ENCODE results near the gene KIAA0825. TPM values are rescaled to one million over a fixed set of nuclear protein-coding genes. Genes with fewer than 3 reads are reported as not detected.

KIAA0825 gene
- 1.8 and 1.9 TPM in 2 replicates for total RNA-seq (2014; rRNA removed; shearing (Covaris generic))

- Histone ChIP-seq H3K4me3 (peak within 1 kb of the TSS; percentile 77), H3K4me1 (replicated peaks) (peaks cover 5% of the 10 kb centered on the region), H3K9me3 (replicated peaks) (no peaks in the 10 kb centered on the region), H3K27ac (peak within 1 kb of the TSS; percentile 40), H3K36me3 (peaks cover 3% of the 10 kb centered on the region; the same call in 1 of the 2 replicates), H3K27me3 (replicated peaks) (no peaks in the 10 kb centered on the region)
- peak; percentile 79 to 84 for DNase-seq (ENCODE audit: low read depth in 1 of 2, low spot score in 2 of 2)
Observed at GRCh38 chr5:94618493-94619328, at the start of gene KIAA0825, which contains the start of gene SLF1. TSS of gene KIAA0825 (minus strand) at chr5:94618604. CDS start at chr5:94537126, 81,478 bp downstream. TSS of gene SLF1 (plus strand) at chr5:94618669. CDS start at chr5:94628811, 10,142 bp downstream.

- no peaks in the 10 kb centered on the region for H3K9me3 ChIP-seq (replicated peaks)
- no peak for DNase-seq (ENCODE audit: low read depth in 1 of 2, low spot score in 2 of 2)
- H3K4me3 ChIP-seq = no peak overlapping the region
- no peak overlapping the region for H3K27ac ChIP-seq
- H3K27me3 ChIP-seq (replicated peaks) = no peaks in the 10 kb centered on the region
- no peaks in the 10 kb centered on the region for H3K4me1 ChIP-seq (replicated peaks)
- peaks cover 4% of the 10 kb centered on the region for H3K36me3 ChIP-seq
Observed at GRCh38 chr5:94667937-94668336, 49.5 kb upstream of the KIAA0825 start.

GRCh38 chr5:94661086-94661485, 42.7 kb upstream of the KIAA0825 start:
- Histone ChIP-seq H3K27me3 (replicated peaks) (no peaks in the 10 kb centered on the region), H3K4me1 (replicated peaks) (no peaks in the 10 kb centered on the region), H3K4me3 (no peak overlapping the region), H3K27ac (no peak overlapping the region), H3K9me3 (replicated peaks) (0 out of 2 replicates have a peak, but pooled peaks cover 2% of the 10 kb centered on the region), H3K36me3 (peaks cover 17% of the 10 kb centered on the region)
- no peak for DNase-seq (ENCODE audit: low read depth in 1 of 2, low spot score in 2 of 2)

GRCh38 chr5:94660506-94660905, 42.1 kb upstream of the KIAA0825 start:
- no peak overlapping the region for H3K4me3 ChIP-seq

GRCh38 chr5:94658272-94658671, 39.9 kb upstream of the KIAA0825 start:
- peaks cover 23% of the 10 kb centered on the region for H3K36me3 ChIP-seq
- no peaks in the 10 kb centered on the region for H3K27me3 ChIP-seq (replicated peaks)
- H3K27ac ChIP-seq = no peak overlapping the region
- no peaks in the 10 kb centered on the region for H3K4me1 ChIP-seq (replicated peaks)
- 0 out of 2 replicates have a peak, but pooled peaks cover 5% of the 10 kb centered on the region for H3K9me3 ChIP-seq (replicated peaks)
- no peak overlapping the region for H3K4me3 ChIP-seq
- DNase-seq (ENCODE audit: low read depth in 1 of 2, low spot score in 2 of 2) = no peak

More at GRCh38 chr5:94660506-94660905, 42.1 kb upstream of the KIAA0825 start:
- peaks cover 20% of the 10 kb centered on the region for H3K36me3 ChIP-seq
- H3K4me1 ChIP-seq (replicated peaks) = no peaks in the 10 kb centered on the region
- no peak for DNase-seq (ENCODE audit: low read depth in 1 of 2, low spot score in 2 of 2)
- H3K27ac ChIP-seq = no peak overlapping the region
- H3K27me3 ChIP-seq (replicated peaks) = no peaks in the 10 kb centered on the region
- H3K9me3 ChIP-seq (replicated peaks) = 0 out of 2 replicates have a peak, but pooled peaks cover 5% of the 10 kb centered on the region

- Histone ChIP-seq H3K27ac (no peak overlapping the region), H3K9me3 (replicated peaks) (no peaks in the 10 kb centered on the region), H3K27me3 (replicated peaks) (no peaks in the 10 kb centered on the region), H3K4me1 (replicated peaks) (no peaks in the 10 kb centered on the region), H3K4me3 (no peak overlapping the region), H3K36me3 (peaks cover under 1% of the 10 kb centered on the region)
- no peak for DNase-seq (ENCODE audit: low read depth in 1 of 2, low spot score in 2 of 2)
Observed at GRCh38 chr5:94649874-94650273, 31.5 kb upstream of the KIAA0825 start.

- H3K36me3 ChIP-seq = no peaks in the 10 kb centered on the region; the same call in 1 of the 2 replicates
- H3K27me3 ChIP-seq (replicated peaks) = no peaks in the 10 kb centered on the region
- H3K4me1 ChIP-seq (replicated peaks) = no peaks in the 10 kb centered on the region
- no peak overlapping the region for H3K4me3 ChIP-seq
- no peak for DNase-seq (ENCODE audit: low read depth in 1 of 2, low spot score in 2 of 2)
- no peaks in the 10 kb centered on the region for H3K9me3 ChIP-seq (replicated peaks)
- no peak overlapping the region for H3K27ac ChIP-seq
Observed at GRCh38 chr5:94646758-94647157, 28.4 kb upstream of the KIAA0825 start.

GRCh38 chr5:94645053-94645452, 26.6 kb upstream of the KIAA0825 start:
- Histone ChIP-seq H3K27me3 (replicated peaks) (no peaks in the 10 kb centered on the region), H3K36me3 (peaks cover 6% of the 10 kb centered on the region; the same call in 1 of the 2 replicates), H3K27ac (no peak overlapping the region), H3K4me1 (replicated peaks) (no peaks in the 10 kb centered on the region), H3K9me3 (replicated peaks) (no peaks in the 10 kb centered on the region), H3K4me3 (no peak overlapping the region)
- no peak for DNase-seq (ENCODE audit: low read depth in 1 of 2, low spot score in 2 of 2)

- DNase-seq (ENCODE audit: low read depth in 1 of 2, low spot score in 2 of 2) = no peak
- no peak overlapping the region for H3K27ac ChIP-seq
- no peaks in the 10 kb centered on the region for H3K4me1 ChIP-seq (replicated peaks)
- no peaks in the 10 kb centered on the region for H3K27me3 ChIP-seq (replicated peaks)
- H3K9me3 ChIP-seq (replicated peaks) = 0 out of 2 replicates have a peak, but pooled peaks cover 2% of the 10 kb centered on the region
- no peak overlapping the region for H3K4me3 ChIP-seq
- H3K36me3 ChIP-seq = peaks cover 15% of the 10 kb centered on the region
Observed at GRCh38 chr5:94640176-94640575, 21.8 kb upstream of the KIAA0825 start.

GRCh38 chr5:94632024-94632423, 13.6 kb upstream of the KIAA0825 start:
- Histone ChIP-seq H3K4me3 (no peak overlapping the region), H3K27ac (no peak overlapping the region), H3K4me1 (replicated peaks) (no peaks in the 10 kb centered on the region), H3K36me3 (peaks cover 27% of the 10 kb centered on the region), H3K9me3 (replicated peaks) (0 out of 2 replicates have a peak, but pooled peaks cover 2% of the 10 kb centered on the region), H3K27me3 (replicated peaks) (no peaks in the 10 kb centered on the region)
- DNase-seq (ENCODE audit: low read depth in 1 of 2, low spot score in 2 of 2) = no peak

- Histone ChIP-seq H3K27me3 (replicated peaks) (no peaks in the 10 kb centered on the region), H3K36me3 (peaks cover 15% of the 10 kb centered on the region), H3K27ac (no peak overlapping the region), H3K4me1 (replicated peaks) (no peaks in the 10 kb centered on the region), H3K9me3 (replicated peaks) (no peaks in the 10 kb centered on the region), H3K4me3 (no peak overlapping the region)
- DNase-seq (ENCODE audit: low read depth in 1 of 2, low spot score in 2 of 2) = no peak
Observed at GRCh38 chr5:94627191-94627590, 8.8 kb upstream of the KIAA0825 start.

- no peaks in the 10 kb centered on the region for H3K27me3 ChIP-seq (replicated peaks)
- no peak overlapping the region for H3K4me3 ChIP-seq
- no peaks in the 10 kb centered on the region for H3K4me1 ChIP-seq (replicated peaks)
- DNase-seq (ENCODE audit: low read depth in 1 of 2, low spot score in 2 of 2) = no peak
- no peaks in the 10 kb centered on the region for H3K9me3 ChIP-seq (replicated peaks)
- no peak overlapping the region for H3K27ac ChIP-seq
- no peaks in the 10 kb centered on the region for H3K36me3 ChIP-seq
Observed at GRCh38 chr5:94623877-94624276, 5.5 kb upstream of the KIAA0825 start.

GRCh38 chr5:94623011-94623410, 4.6 kb upstream of the KIAA0825 start:
- no peak overlapping the region for H3K27ac ChIP-seq
- DNase-seq (ENCODE audit: low read depth in 1 of 2, low spot score in 2 of 2) = no peak
- peaks cover 3% of the 10 kb centered on the region; the same call in 1 of the 2 replicates for H3K36me3 ChIP-seq
- no peaks in the 10 kb centered on the region for H3K9me3 ChIP-seq (replicated peaks)
- no peaks in the 10 kb centered on the region for H3K4me1 ChIP-seq (replicated peaks)
- no peaks in the 10 kb centered on the region for H3K27me3 ChIP-seq (replicated peaks)
- H3K4me3 ChIP-seq = no peak overlapping the region

GRCh38 chr5:94621763-94622162, 3.4 kb upstream of the KIAA0825 start:
- no peaks in the 10 kb centered on the region for H3K9me3 ChIP-seq (replicated peaks)
- H3K4me3 ChIP-seq = no peak overlapping the region
- no peaks in the 10 kb centered on the region for H3K27me3 ChIP-seq (replicated peaks)
- DNase-seq (ENCODE audit: low read depth in 1 of 2, low spot score in 2 of 2) = no peak
- no peak overlapping the region for H3K27ac ChIP-seq
- H3K4me1 ChIP-seq (replicated peaks) = peaks cover 5% of the 10 kb centered on the region
- peaks cover 3% of the 10 kb centered on the region; the same call in 1 of the 2 replicates for H3K36me3 ChIP-seq
